H1 (cell line): ENCODE results near the gene AKT1. TPM values are rescaled to one million over a fixed set of nuclear protein-coding genes. Genes with fewer than 3 reads are reported as not detected.

ENCODE experiments used
- ATF3 ChIP-seq: IDR thresholded peaks from 2 replicates; pipeline ENCODE4 v1.6.1; 2011; ENCODE audit warnings: low read depth, mild to moderate bottlenecking, low read length; ENCODE audit not compliant: insufficient read depth
- CHD1 ChIP-seq: IDR thresholded peaks from 2 replicates; pipeline ENCODE4 v1.6.1; 2012; ENCODE audit warnings: low read depth, low read length, improper control_type of control experiment
- EGR1 ChIP-seq: IDR thresholded peaks from 2 replicates; pipeline ENCODE4 v1.6.1; 2011; ENCODE audit warnings: low read depth, low read length, borderline replicate concordance
- NANOG ChIP-seq: IDR thresholded peaks from 2 replicates; pipeline ENCODE4 v1.6.1; 2011; ENCODE audit warnings: low read length, low read depth, mild to moderate bottlenecking, inconsistent platforms; ENCODE audit not compliant: insufficient read depth, poor library complexity, severe bottlenecking
- SP2 ChIP-seq: IDR thresholded peaks from 2 replicates; pipeline ENCODE4 v1.6.1; 2012; ENCODE audit warnings: mild to moderate bottlenecking, low read length, inconsistent platforms
- polyA plus RNA-seq, 7 experiments: library from polyadenylated mRNA; depleted of rRNA in 3 of 7; stranded (reverse) in 5 of 7; unstranded in 2 of 7; fragments of >200 nt in 5 of 7; fragments of 200-250 nt in 2 of 7; gene quantifications; 1 replicate in 5 of 7; 2 replicates in 1 of 7; 4 replicates in 1 of 7; pipeline versions ENCODE4 v1.2.1 to v1.2.3, GENCODE V29; 2011 to 2013; ENCODE audit warnings: missing spikeins in 2 of 7, mixed read lengths in 2 of 7
- total RNA-seq: library from RNA; stranded (reverse); fragmentation: NEBNext Ultra II Directional; extraction: Animal tissue kit (Norgen Biotek cat#: 25700); gene quantifications from 2 replicates; pipeline ENCODE4 v1.2.1, GENCODE V29; 2021
- TF ChIP-seq, protein P1 (sequence below): fragments of 300-600 bp; sonication (generic); IDR thresholded peaks from 2 replicates; pipeline ENCODE4 v1.7.1; 2012; ENCODE audit warnings: low read length, moderate library complexity, mild to moderate bottlenecking, inconsistent platforms; ENCODE audit not compliant: insufficient replicate concordance

AKT1 gene
- total and polyA plus RNA-seq, 2 of the 8 experiments (the other 6 are each of a cell fraction or from before 2014, with no cell fraction given): 68.1 to 71.5 TPM

GRCh38 chr14:104777808-104778249, 17.7 kb downstream of the AKT1 start (continued):
- TF ChIP-seq EGR1 (no peak), CHD1 (no peak), NANOG (no peak), SP2 (no peak), ATF3 (no peak)
- TF ChIP-seq, protein P1, sequence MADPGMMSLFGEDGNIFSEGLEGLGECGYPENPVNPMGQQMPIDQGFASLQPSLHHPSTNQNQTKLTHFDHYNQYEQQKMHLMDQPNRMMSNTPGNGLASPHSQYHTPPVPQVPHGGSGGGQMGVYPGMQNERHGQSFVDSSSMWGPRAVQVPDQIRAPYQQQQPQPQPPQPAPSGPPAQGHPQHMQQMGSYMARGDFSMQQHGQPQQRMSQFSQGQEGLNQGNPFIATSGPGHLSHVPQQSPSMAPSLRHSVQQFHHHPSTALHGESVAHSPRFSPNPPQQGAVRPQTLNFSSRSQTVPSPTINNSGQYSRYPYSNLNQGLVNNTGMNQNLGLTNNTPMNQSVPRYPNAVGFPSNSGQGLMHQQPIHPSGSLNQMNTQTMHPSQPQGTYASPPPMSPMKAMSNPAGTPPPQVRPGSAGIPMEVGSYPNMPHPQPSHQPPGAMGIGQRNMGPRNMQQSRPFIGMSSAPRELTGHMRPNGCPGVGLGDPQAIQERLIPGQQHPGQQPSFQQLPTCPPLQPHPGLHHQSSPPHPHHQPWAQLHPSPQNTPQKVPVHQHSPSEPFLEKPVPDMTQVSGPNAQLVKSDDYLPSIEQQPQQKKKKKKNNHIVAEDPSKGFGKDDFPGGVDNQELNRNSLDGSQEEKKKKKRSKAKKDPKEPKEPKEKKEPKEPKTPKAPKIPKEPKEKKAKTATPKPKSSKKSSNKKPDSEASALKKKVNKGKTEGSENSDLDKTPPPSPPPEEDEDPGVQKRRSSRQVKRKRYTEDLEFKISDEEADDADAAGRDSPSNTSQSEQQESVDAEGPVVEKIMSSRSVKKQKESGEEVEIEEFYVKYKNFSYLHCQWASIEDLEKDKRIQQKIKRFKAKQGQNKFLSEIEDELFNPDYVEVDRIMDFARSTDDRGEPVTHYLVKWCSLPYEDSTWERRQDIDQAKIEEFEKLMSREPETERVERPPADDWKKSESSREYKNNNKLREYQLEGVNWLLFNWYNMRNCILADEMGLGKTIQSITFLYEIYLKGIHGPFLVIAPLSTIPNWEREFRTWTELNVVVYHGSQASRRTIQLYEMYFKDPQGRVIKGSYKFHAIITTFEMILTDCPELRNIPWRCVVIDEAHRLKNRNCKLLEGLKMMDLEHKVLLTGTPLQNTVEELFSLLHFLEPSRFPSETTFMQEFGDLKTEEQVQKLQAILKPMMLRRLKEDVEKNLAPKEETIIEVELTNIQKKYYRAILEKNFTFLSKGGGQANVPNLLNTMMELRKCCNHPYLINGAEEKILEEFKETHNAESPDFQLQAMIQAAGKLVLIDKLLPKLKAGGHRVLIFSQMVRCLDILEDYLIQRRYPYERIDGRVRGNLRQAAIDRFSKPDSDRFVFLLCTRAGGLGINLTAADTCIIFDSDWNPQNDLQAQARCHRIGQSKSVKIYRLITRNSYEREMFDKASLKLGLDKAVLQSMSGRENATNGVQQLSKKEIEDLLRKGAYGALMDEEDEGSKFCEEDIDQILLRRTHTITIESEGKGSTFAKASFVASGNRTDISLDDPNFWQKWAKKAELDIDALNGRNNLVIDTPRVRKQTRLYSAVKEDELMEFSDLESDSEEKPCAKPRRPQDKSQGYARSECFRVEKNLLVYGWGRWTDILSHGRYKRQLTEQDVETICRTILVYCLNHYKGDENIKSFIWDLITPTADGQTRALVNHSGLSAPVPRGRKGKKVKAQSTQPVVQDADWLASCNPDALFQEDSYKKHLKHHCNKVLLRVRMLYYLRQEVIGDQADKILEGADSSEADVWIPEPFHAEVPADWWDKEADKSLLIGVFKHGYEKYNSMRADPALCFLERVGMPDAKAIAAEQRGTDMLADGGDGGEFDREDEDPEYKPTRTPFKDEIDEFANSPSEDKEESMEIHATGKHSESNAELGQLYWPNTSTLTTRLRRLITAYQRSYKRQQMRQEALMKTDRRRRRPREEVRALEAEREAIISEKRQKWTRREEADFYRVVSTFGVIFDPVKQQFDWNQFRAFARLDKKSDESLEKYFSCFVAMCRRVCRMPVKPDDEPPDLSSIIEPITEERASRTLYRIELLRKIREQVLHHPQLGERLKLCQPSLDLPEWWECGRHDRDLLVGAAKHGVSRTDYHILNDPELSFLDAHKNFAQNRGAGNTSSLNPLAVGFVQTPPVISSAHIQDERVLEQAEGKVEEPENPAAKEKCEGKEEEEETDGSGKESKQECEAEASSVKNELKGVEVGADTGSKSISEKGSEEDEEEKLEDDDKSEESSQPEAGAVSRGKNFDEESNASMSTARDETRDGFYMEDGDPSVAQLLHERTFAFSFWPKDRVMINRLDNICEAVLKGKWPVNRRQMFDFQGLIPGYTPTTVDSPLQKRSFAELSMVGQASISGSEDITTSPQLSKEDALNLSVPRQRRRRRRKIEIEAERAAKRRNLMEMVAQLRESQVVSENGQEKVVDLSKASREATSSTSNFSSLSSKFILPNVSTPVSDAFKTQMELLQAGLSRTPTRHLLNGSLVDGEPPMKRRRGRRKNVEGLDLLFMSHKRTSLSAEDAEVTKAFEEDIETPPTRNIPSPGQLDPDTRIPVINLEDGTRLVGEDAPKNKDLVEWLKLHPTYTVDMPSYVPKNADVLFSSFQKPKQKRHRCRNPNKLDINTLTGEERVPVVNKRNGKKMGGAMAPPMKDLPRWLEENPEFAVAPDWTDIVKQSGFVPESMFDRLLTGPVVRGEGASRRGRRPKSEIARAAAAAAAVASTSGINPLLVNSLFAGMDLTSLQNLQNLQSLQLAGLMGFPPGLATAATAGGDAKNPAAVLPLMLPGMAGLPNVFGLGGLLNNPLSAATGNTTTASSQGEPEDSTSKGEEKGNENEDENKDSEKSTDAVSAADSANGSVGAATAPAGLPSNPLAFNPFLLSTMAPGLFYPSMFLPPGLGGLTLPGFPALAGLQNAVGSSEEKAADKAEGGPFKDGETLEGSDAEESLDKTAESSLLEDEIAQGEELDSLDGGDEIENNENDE: no peak
